OCI-LY7 (cell line): ENCODE measurements around the gene CNN2.

Experiments
- CTCF ChIP-seq: fragments of 200-600 bp; sonication (generic); conservative IDR thresholded peaks from 2 replicates; pipeline ENCODE4 v1.5.1; 2014; ENCODE audit warnings: mild to moderate bottlenecking, antibody characterized with exemption, low read length, moderate library complexity, mixed read lengths
- EZH2phosphoT487 ChIP-seq: fragments of 200-600 bp; sonication (generic); IDR thresholded peaks from 2 replicates; pipeline ENCODE4 v1.6.1; 2018; ENCODE audit warnings: low read depth, borderline replicate concordance, mild to moderate bottlenecking, mixed run types, antibody characterized with exemption, low read length, moderate library complexity, mixed read lengths

GRCh38 chr19:1004204-1004802 is 22.1 kb upstream of the CNN2 start:
- TF ChIP-seq CTCF (no peak), EZH2phosphoT487 (no peak)
